Stimulated activated CD4-positive, alpha-beta T cell treated with anti-CD3 and anti-CD28 coated beads, TNF-alpha, amount 100 ng/mL, for 24 hours (primary cell): ENCODE results near the gene FRY.

Source experiments
- DNase-seq, 3 experiments: peaks; one replicate each; pipeline ENCODE4 v3.0.0-alpha.2; 2020; ENCODE audit warnings: low read depth in 3 of 3

FRY gene

GRCh38 chr13:32309312-32310133 lies 277.9 kb downstream of the FRY start:
- no peak for DNase-seq

- DNase-seq = no peak
These were observed 278.6 kb downstream of the FRY start for GRCh38 chr13:32310134-32310706.

- no peak for DNase-seq
These were observed 279.8 kb downstream of the FRY start for GRCh38 chr13:32311188-32311897.

GRCh38 chr13:32314271-32315237 lies 283.0 kb downstream of the FRY start:
- DNase-seq = peak; percentile 17 to 47 (median 26)

GRCh38 chr13:32315238-32316027 lies 283.9 kb downstream of the FRY start, which contains the start of the genes BRCA2 and ZAR1L:
TSS of gene BRCA2 (plus strand) at chr13:32315508. CDS start at chr13:32316461, 953 bp downstream.
TSS of gene ZAR1L (minus strand) at chr13:32315363. CDS start at chr13:32311925, 3,438 bp downstream.
- DNase-seq = peak; percentile 75 to 88 (median 81)

- DNase-seq = no peak
These were observed 284.4 kb downstream of the FRY start for GRCh38 chr13:32316028-32316339.

GRCh38 chr13:32316501-32316900 lies 284.9 kb downstream of the FRY start:
- no peak for DNase-seq

GRCh38 chr13:32317716-32318465 lies 286.3 kb downstream of the FRY start:
- DNase-seq = no peak

GRCh38 chr13:32320528-32320927 lies 289.0 kb downstream of the FRY start:
- DNase-seq = no peak

GRCh38 chr13:32323912-32324311 lies 292.3 kb downstream of the FRY start:
- no peak for DNase-seq

GRCh38 chr13:32330441-32330840 lies 298.9 kb downstream of the FRY start:
- no peak for DNase-seq

GRCh38 chr13:32334671-32335070 lies 303.1 kb downstream of the FRY start:
- no peak for DNase-seq

- DNase-seq = no peak
These were observed 309.3 kb downstream of the FRY start for GRCh38 chr13:32340914-32341313.

- no peak for DNase-seq
These were observed 316.1 kb downstream of the FRY start for GRCh38 chr13:32347651-32348050.
